ENCODE results near the gene PEX5.
"Not testable (repeated sequence)": the region's sequence is repeated elsewhere in the genome, so short reads cannot be mapped to it uniquely, and the experiment has no call there.

The PEX5 gene

DNA sequence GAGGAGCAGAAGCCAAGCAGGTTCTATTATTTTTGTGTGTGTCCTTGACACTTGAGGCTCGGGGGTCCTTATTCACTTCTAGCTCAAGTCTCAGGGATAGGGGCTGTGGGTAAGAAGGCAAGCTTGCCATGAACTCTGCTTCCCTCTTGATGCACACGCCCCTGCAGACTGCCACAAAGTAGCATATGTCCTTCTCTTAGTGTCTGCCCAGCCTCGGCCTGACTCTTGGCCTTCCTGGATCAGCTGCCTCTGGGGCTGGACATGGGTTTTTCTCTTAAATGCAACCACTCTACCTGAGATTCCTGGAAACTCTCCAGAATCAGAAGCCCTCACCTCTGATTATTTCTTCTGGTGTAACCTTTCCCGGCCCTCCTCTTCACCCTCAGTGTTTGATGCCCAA lies 28.2 kb upstream of the PEX5 start:
- no peak for DNase-seq

DNA sequence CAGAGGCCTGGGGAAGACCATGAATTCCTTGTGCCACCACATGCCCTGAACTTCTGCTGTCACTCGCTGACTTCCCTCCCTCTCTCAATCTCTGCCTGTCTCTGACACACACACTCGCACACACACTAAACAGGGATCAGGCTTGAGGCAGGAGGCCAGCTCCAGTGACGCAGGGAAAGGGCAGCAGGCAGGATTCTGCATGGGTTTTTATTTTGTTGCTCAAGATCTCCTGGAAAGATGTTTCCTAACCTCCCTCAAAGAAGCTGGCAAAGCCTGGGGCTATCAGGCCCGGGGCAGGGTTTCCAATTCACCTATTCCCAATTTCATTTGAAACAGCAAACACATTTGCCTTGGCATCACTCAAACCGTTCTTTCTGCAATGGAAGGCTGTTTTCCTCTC lies 27.7 kb upstream of the PEX5 start:
- no peak for DNase-seq

DNA sequence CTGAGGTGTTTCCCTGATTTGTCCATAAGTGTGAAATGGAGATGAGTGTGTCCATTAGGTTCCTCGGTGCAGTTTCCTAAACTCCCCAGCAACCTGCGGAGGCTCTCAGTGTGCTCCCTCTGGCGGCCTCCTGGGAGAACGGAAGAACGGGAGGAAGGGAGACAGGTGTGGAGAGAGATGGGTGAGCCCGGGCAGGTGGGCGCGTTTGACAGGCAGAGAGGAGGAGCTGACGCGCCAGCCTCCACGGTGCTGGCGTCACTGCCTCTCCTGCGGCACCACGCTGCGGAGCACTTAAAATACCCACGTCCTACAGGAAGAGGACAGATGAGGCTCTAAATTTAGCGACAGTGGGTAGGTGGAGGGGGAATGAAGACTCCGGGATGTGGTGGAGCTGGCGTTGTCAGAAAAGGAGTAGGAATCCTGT lies 26.8 kb upstream of the PEX5 start:
- no peak for DNase-seq

DNA sequence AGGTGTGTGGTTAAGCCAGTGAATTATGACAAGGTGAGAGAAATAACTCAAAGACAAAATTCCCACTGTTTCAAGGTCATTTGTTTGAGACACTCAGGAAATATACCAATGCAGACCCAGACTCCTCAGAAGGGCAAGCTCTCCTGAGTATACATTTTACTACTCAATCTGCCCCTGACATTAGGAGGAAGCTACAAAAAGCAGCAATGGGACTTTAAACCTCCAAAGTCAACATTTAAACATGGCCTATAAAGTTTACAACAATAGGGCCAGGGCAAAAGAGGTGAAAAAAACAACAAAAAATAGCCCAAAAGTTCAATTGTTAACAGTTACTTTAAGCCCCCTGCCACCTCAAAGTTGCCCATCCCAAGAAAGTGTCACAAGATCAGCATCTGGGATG lies 19.5 kb upstream of the PEX5 start:
- DNase-seq: no peak

DNA sequence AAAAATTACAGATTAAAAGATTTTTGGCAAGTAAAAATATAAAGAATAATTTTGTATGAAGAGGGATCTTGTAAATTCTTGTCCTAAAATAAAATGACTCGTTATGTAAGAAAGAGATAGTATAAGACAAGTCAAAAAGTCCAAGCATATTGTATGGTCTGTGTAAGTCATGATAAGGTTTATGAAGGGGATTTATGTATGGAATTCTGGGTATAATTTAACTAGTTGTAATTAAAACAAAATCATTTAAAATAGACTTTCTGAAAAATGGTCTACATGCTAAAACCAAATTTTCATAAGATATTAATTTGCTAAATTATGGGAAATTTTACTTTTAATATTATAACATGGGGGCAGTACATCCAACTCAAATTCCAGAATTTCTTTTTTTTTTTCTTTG lies 17.6 kb upstream of the PEX5 start:
- no peak for DNase-seq

DNA sequence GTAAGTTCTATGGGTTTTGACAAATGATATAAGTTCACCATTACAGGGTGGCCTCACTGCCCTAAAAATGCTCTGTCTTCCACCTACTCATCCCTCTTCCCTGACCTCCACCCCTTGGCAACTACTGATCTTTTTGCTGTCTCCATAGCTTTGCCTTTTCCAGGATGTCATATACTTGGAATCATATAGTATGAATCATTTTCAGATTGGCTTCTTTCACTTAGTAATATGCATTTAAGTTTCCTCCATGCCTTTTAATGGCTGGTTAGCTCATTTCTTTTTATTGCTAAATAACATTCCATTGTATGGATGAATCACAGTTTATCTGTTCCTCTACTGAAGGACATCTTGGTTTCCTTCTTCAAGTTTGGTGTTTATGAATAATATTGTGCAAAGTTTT lies 14.0 kb upstream of the PEX5 start:
- no peak for DNase-seq

DNA sequence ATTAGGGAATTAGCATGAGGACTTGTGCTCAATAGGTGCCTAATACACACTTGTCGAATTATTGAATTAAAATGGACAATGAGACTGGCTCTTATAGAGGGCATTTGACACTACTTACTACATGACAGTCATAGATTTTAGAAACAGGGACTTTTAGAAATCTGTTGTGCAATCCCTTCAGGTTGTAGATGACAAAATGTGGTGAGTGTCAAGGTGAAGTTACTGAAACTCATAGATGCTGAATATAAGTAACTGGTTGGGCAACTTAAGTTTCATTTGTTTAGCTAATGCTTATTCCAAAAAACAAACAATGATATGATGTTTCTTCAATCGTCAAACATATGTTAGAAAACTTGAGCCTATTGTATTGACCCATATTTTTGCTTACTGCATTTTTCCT lies 12.9 kb upstream of the PEX5 start:
- DNase-seq: no peak

DNA sequence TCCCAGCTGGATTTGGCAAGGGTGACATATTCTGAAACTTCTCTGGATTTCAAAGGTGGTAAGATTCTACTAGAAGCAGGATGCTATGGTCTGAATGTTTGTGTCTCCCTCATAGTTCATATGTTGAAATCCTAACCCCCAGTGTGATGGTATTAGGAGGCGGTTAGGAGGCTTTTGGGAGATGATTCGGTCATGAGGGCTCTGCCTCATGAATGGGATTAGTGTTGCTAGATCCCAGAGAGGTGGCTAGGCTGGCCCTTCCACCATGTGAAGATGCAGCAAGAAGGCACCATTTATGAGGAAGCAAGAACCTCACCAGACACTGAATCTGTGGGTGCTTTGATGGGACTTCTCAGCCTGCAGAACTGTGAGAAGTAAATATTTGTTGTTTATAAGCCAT lies 11.0 kb upstream of the PEX5 start:
- no peak for DNase-seq

DNA sequence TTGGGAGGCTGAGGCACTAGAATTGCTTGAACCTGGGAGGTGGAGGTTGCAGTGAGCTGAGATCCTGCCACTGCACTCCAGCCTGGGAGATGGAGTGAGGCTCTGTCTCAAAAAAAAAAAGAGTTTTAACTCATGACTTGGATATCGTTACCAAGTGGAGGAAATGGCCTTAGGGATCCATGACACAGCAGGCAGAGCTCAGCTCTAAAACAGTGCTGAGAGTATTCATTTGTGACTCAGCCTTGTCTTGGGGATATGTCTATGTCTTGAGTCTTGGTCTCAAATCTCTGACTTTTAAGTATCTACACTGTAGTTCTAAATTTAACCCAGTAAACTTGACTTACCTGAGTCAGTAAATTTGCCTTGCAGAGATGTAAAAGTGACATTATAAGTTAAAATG lies 8.8 kb upstream of the PEX5 start:
- DNase-seq: no peak

DNA sequence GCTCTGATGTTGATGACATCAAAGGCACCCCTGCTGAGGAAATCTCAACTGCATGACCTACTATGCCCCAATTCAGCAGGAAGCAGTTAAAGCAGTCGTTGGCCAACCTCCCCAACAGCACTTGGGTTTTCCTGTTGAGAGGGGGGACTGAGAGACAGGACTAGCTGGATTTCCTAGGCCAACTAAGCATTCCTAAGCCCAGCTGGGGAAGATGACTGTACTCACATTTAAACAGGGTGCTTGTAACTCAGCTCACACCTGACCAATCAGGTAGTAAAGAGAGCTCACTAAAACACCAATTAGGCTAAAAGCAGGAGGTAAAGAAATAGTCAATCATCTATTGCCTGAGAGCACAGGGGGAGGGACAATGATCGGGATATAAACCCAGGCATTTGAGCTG lies 3.4 kb upstream of the PEX5 start:
- DNase-seq: not testable (repeated sequence)

DNA sequence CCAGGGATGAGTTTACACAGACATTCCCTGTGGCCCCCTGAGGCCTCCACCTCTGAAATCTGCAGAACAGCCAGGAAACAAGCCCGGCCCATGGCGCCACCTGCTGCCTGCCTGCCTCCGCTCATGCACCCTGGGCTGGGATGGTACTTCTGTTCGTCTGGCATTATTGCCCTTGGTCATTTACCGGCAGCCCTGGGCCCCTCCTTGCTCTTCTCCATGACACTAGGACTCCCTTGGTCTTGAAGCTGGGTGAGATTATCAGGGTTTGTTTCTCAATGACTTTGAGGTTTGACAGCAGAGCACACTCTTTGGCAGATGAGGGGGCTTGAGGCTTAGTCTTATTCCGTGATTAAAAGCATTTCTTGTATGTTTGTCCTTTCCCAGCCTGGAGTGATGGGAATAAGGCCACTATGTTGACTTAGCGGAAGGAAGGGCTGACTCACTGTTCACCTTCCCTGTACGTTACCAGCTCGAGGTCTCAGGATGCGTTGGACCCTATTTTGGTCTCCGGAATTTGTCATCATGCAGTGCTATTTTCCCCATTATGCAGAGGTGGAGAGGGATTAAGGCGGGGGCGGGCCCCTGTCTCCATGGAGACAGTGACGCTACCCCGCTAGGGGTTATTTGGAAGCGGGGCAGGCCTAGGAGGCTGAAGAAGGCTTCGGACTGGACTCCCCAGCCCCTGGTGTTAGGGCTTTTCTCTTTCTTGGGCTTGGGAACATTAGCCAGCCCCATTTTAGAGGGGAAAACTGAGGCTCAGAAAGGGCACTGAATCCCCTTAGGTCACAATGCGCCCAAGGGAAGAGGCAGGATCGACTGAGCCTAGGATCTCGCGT lies 706 bp upstream of the PEX5 start:
- peak; percentile 71 for DNase-seq

DNA sequence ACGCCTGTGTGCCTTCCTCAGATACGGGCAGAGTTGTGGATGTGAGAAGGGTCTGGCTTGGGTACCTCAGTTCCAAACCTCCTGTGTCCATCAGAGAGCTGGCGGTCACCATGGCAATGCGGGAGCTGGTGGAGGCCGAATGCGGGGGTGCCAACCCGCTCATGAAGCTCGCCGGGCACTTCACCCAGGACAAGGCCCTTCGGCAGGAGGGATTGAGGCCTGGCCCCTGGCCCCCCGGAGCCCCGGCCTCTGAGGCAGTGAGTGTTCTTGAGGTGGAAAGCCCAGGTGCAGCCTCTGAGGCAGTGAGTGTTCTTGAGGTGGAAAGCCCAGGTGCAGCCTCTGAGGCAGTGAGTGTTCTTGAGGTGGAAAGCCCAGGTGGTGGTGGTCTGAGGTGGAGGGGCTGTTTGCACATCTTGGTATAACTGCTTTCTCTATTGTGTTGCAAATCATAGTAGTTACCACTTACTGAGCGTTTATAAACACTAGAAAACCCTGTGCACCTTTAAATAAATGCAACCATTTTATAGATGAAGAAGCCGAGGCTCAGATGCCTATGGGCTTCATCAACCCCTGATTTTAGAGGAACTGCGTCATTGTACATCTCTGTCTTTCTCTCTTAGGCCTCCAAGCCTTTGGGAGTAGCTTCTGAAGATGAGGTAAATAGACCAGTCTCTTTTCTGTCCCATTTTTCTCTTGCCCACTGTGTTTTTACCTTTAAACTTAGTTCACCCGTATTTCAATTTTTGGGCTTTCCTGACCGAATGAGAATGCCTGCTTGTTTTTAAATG lies 976 bp downstream of the PEX5 start:
- DNase-seq: no peak

DNA sequence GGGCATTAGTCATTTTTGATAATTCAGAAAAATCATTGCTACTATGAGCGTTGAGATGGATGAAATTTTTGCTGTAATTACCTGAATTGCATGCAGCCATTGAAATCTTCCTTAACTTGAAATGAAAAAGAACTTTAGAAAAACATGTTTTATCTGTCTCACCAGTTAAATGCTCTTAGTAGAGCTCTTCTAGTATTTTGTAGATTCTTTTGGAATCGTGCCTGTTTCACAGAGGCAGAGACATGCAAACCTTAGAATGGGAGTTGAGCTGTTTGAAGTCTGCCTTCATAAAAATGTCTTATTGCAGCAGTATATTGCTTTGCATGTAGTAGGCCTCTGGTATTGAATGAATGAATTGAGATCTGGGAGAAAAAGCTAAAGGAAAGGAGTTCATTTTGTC lies 4.2 kb downstream of the PEX5 start:
- DNase-seq: no peak

DNA sequence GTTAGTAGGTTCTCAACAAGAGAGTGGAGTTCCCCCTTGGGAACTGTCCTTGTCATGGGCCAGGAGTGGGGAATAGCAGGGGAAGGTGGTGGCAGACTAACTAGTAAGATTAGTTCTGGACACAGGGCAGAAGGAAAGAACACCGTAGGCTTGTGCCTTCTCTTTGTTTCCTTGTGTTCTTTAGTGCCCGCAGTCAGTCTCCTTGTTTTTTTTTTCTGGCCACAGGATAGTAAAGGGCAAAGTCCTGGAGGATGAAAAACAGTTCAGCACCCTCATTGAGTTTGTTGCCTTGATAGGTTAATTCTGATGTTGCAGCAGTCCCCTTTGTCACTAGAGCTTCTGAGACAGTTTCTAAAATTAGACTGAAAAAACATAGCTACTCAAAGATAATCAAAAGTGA lies 8.4 kb downstream of the PEX5 start:
- DNase-seq: no peak

DNA sequence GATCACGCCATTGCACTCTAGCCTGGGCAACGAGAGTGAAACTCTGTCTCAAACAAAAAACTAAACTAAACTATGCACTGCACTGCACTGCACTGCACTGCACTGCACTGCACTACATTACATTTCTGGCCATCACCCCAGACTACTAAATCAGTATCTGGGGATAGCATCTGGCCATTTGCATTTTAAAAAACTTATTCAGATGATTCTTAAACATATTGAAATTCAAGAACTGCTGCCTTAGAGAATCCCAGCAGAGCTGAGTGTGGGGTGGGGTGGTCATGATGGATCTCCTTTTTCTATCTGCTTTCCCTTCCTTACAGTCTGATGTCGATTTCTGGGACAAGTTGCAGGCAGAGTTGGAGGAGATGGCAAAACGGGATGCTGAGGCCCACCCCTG lies 13.6 kb downstream of the PEX5 start:
- no peak for DNase-seq

DNA sequence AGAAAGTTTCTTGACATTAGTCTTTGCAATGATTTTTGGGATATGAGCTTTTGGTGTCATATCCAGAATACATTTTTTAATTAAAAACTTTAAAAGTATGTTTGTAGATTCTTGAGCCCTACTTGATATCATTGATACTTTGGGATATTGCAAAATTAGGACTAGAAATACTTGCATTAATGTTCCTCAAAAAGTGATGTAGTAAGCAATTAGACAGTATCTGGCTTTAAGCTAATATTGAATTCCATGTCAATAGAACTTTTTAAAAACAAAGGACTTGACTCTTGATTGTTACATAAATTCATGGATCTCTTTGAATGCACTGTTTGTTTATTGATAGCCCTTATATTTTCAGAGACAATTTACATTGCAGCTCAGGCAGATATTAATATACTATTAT lies 15.6 kb downstream of the PEX5 start:
- no peak for DNase-seq

DNA sequence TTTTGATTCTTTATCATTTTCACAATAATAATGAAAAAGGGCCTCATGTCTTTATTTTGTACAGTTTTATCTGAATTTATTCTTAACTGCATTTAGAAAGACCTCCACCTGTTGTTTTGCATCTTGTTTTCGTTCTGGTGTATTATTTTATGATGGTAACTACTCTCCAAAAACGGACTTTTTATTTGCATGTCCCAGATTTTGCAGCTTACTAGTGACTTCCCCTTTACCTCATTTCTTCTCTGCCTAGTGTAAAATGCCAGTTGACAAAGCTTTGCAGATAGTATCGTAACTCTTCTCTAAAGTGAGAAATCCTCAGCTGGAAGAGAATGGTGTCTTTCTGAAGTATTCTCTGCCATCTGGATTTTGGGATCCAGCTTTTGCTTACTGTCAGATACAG lies 17.2 kb downstream of the PEX5 start:
- no peak for DNase-seq

DNA sequence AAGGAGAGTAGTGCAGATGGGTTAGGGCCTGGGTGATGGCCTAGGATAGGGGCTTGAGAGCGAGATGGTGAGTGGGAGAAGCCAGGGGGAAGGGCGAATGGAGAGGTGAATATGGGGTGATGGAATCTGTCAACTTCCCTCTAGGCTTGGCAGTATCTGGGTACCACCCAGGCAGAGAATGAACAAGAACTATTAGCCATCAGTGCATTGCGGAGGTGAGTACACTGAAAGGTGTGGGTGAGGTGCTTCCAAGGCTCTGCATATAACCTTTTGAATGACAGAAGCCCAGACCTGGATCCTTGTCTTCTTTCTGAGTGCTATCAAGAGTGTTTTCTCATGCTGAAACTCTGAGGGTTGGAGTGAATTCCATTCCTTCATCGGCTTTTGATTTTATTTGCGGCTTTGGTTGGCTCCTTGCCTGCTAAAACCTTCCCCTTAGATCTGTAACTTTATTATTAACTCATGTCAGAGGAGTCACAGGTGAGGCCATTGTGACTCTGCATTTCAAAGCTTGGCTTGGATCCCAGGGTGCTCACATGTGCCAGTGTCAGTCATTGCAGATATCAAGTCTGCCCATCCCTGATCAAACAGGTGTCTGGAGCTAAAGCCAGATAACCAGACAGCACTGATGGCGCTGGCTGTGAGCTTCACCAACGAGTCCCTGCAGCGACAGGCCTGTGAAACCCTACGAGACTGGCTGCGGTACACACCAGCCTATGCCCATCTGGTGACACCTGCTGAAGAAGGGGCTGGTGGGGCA lies 18.6 kb downstream of the PEX5 start:
- no peak for DNase-seq

DNA sequence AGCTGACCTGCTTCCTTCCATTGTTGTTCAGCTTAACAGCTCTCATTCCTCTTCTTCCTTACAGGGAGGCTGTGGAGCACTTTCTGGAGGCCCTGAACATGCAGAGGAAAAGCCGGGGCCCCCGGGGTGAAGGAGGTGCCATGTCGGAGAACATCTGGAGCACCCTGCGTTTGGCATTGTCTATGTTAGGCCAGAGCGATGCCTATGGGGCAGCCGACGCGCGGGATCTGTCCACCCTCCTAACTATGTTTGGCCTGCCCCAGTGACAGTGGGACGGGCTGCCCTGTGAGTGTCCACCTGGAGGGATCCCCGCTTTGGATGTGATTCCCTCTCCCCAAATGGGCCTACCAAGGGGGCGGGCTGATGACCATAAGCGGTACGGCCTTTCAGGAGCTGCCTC lies 20.5 kb downstream of the PEX5 start:
- DNase-seq: no peak

DNA sequence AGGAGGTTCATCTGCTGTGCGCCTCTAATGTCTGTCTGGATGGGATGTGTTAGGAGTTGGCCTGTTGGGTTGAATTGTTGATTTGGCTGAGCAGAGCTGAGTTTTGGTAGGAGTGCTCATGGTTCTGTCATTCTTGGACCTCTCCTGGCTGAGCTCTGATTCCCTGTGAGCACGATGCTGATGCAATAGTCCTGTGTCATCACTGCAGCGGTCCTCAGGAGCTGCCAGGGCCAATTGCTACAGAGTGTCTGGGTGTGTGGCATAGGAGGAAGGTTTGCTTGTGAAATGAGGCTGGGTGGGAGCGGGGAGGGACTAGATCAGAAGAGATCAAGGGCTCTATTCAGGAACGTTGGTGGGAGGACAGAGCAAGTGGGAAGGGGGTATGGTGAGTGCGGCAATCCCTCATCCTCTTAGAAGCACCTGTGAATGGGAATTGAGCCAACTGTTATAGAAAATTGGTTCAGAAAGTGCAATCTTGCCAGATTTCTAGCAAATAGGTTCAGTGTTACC lies 21.2 kb downstream of the PEX5 start:
- DNase-seq: no peak

DNA sequence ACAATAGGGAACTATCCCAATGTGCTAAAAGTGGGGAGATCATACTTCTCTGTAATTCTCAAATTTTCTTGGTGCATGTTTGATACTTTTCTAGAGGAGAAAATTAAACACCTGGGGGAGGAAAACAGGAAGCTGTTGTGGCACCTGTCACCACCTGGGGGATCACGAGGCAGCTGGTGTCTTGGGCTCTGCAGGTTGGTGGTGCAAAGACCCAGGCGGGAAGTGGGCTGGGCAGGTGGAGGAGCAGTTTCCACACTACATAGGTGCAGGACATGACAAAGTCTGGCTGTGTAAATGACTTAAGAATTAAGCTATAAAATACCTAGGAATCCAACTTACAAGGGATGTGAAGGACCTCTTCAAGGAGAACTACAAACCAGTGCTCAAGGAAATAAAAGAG lies 23.2 kb downstream of the PEX5 start:
- no peak for DNase-seq

DNA sequence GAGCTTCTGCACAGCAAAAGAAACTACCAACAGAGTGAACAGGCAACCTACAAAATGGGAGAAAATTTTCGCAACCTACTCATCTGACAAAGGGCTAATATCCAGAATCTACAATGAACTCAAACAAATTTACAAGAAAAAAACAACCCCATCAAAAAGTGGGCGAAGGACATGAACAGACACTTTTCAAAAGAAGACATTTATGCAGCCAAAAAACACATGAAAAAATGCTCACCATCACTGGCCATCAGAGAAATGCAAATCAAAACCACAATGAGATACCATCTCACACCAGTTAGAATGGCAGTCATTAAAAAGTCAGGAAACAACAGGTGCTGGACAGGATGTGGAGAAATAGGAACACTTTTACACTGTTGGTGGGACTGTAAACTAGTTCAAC lies 24.3 kb downstream of the PEX5 start:
- DNase-seq: not testable (repeated sequence)

DNA sequence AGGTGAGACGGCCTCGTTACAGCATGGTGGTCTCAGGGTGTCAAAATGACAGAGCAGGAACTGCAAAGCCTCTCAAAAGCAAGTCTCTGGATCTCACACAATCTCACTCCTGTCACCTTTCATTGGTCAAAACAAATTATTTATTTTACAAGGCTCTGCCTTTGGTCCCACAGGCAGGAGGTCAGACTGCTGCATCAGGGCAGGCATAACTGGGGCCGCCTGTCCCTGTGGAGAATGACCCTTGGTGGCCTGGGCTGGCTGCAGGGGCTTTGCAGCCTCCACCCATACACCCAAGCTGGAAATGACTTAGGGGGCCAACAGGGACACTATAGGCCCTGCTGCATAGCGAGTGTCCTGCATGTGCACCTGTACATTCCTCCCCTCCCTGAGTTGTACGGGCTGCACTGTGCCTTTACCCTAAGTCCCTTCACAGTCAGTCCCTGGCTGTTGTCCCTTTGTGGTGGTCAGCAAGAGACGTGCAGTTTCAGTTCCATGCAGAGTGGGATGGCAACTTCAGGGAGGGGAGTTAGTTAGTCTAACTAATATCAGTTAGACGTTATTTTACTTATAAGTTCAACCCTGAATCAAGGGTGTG lies 28.1 kb downstream of the PEX5 start:
- no peak for DNase-seq
